Natural killer cell treated with Interleukin-12 subunit alpha and Interleukin-12 subunit beta and Interleukin-15 and Interleukin-18, amount 100 ng/mL, for 72 hours (primary cell): ENCODE measurements around the gene EMC10. TPM values are rescaled to one million over a fixed set of nuclear protein-coding genes. Genes with fewer than 3 reads are reported as not detected.

Source experiments
- ATAC-seq, 2 donors: fragments of 150-1000 bp; cut with Tn5 transposase in 1 of 2; sonication (Bioruptor Pico), chemical (Tn5 transposase) in 1 of 2; 2 replicates each; pipeline ENCODE4 v1.10.0; 2021
- DNase-seq: peaks from one replicate; pipeline ENCODE4 v3.0.0; 2022; ENCODE audit warnings: low spot score
- H3K27ac Mint-ChIP-seq, 2 donors: 1 replicate in 1 of 2; 2 replicates in 1 of 2; pipeline ENCODE4 v1.8.0; 2022; ENCODE audit warnings: mixed read lengths in 2 of 2, mild to moderate bottlenecking in 1 of 2, moderate library complexity in 1 of 2
- H3K27me3 Mint-ChIP-seq, 2 donors: 1 replicate in 1 of 2; 2 replicates in 1 of 2; pipeline ENCODE4 v1.8.0; 2022; ENCODE audit warnings: mixed read lengths in 2 of 2
- H3K36me3 Mint-ChIP-seq: one replicate; pipeline ENCODE4 v1.8.0; 2022; ENCODE audit warnings: mixed read lengths
- H3K4me1 Mint-ChIP-seq, 2 donors: 1 replicate in 1 of 2; 2 replicates in 1 of 2; pipeline ENCODE4 v1.8.0; 2022; ENCODE audit warnings: low read depth in 2 of 2, mixed read lengths in 2 of 2, mild to moderate bottlenecking in 1 of 2
- H3K4me3 Mint-ChIP-seq: one replicate; pipeline ENCODE4 v1.8.0; 2022; ENCODE audit warnings: mixed read lengths
- H3K9me3 Mint-ChIP-seq: 2 replicates; pipeline ENCODE4 v1.8.0; 2022; ENCODE audit warnings: mixed read lengths
- total RNA-seq, 2 donors: library from RNA; stranded (reverse); gene quantifications; one replicate each; pipeline ENCODE4 v1.2.3, GENCODE V29; 2022

EMC10 gene
- total RNA-seq, 2 donors from 2014 or later, result 84.1 to 106 TPM

DNA sequence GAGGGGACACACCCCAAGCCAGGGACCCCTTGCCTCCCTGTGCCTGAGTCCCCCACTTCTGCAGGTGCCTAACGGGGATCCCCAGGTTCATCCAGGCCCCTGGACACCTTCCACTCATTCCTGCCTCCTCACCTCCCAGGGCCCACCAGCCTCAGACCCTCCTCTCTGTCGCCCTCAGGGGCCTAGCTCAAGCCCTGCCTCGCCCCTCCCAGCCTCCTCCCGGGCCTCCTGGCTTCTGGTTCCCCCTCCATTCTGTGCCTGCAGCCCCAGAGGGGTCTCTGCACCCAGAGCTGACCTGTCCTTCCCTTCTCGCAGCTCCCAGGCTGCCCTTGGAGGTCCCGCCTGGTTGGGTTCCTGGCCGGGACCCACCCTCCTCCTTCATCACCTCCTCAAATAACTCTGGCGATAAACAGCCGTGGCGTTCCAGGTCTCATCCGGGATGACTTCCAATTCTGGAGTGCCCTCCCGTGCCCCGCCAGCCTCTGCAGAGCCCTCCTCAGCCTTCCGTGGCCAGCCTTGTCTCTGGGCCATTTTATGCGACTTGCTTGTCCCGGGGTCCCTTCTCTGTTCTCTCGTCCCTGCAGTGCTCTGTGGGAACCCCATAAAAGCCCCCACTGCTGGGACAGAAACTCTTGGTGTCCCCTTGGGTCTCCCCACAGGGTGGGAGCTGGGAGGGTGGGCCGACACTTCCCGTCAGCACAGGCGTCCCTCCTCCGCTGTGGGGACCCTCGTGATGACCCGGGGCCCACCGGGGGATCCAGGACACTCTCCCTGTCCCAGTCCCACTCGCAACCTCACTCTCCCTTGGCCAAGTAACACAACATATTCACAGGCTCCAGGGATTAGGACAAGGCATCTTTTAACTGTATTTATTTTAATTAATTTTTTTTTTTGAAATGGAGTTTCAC is 25.5 kb downstream of the EMC10 start:
- Mint-ChIP-seq H3K27me3 (no peaks in the 10 kb centered on the region), H3K27ac (no peak overlapping the region)

DNA sequence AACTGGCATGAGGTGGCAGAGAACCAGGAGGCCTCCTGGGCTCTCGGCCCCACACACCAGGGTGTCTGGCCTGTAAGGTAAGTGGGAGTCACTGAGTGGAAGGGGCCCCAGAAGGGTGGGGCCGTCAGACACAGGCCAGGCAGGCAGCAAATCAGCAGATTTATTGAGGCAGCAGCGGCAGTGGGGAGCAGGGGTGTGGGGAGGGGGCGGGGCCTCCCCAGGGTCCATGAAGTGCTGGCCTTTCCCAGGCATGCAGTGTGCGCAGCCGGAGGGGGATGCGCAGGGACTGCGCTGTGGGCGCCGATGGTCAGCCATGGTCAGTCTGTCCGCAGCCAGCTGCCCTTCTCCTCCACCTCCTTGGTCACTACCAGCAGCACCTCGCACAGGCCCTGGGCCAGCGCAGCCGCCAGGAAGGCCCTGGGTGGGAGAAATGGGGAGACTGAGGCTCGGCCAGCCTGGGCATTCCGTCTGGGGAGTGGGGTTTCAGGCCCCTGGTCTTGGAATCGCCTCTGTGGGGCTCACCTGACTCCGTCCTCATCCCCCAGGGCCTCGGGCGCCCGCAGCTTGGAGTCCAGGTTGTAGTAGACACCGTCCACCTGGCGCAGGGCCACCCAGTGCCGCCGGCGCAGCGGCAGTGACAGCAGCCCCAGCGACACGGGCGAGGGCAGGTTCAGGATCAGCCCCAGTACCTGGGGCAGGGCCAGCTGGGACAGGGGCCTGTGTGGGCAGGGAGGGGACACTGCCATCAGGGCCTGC is 29.7 kb downstream of the EMC10 start:
- Mint-ChIP-seq H3K4me3 (no peak overlapping the region), H3K27ac (no peak overlapping the region), H3K36me3 (no peaks in the 10 kb centered on the region), H3K9me3 (no peaks in the 10 kb centered on the region), H3K27me3 (no peaks in the 10 kb centered on the region), H3K4me1 (peaks cover 14 to 18% of the 10 kb centered on the region in 2 donors)
- DNase-seq (no peak), ATAC-seq (no peak)

More for the DNA sequence above, 25.5 kb downstream of the EMC10 start:
- Mint-ChIP-seq H3K4me3 (no peak overlapping the region), H3K9me3 (no peaks in the 10 kb centered on the region), H3K4me1 (no peaks in the 10 kb centered on the region), H3K36me3 (no peaks in the 10 kb centered on the region)
- DNase-seq, result no peak
- ATAC-seq, result peak in 1 of 2 donors; percentile 3

GRCh38 chr19:50506700-50507099 is 30.4 kb downstream of the EMC10 start:
- H3K36me3 Mint-ChIP-seq, result no peaks in the 10 kb centered on the region
- H3K27me3 Mint-ChIP-seq, result no peaks in the 10 kb centered on the region
- no peak overlapping the region for H3K4me3 Mint-ChIP-seq
- DNase-seq (no peak), ATAC-seq (no peak)
- no peaks in the 10 kb centered on the region for H3K9me3 Mint-ChIP-seq
- no peak overlapping the region for H3K27ac Mint-ChIP-seq
- peaks cover 20 to 24% of the 10 kb centered on the region in 2 donors for H3K4me1 Mint-ChIP-seq

DNA sequence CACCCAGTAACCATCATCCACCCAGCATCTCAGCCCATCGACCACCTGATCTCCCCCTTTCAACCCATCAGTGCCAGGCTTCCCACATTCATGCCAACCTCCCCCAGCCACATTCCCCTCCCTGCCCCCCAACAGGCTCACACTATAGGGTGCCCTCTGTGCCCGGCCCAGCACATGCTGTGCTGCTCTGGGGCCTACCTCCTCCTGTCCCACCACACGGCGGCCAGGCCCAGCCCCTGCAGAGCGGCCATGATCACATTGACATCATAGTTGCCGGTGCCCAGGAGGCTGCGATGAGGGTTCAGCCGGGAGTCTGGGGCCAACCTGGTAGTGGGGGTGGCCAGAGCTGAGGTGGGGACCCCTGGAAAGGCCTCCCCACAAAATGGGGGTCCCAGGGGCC is 31.1 kb downstream of the EMC10 start:
- DNase-seq (no peak), ATAC-seq (no peak)
- H3K27ac Mint-ChIP-seq, result no peak overlapping the region
- H3K36me3 Mint-ChIP-seq, result no peaks in the 10 kb centered on the region
- H3K4me1 Mint-ChIP-seq, result peaks cover 22 to 26% of the 10 kb centered on the region in 2 donors
- no peaks in the 10 kb centered on the region for H3K27me3 Mint-ChIP-seq
- H3K4me3 Mint-ChIP-seq, result no peak overlapping the region
- H3K9me3 Mint-ChIP-seq, result no peaks in the 10 kb centered on the region

- H3K36me3 Mint-ChIP-seq, result no peaks in the 10 kb centered on the region
- H3K27ac Mint-ChIP-seq, result peak overlapping the region; percentile 25 to 37
- H3K9me3 Mint-ChIP-seq, result no peaks in the 10 kb centered on the region
Measured at GRCh38 chr19:50508843-50509190, 32.5 kb downstream of the EMC10 start.

GRCh38 chr19:50509366-50509765 is 33.1 kb downstream of the EMC10 start:
- H3K27ac Mint-ChIP-seq, result peak overlapping the region in 1 of 2 donors; percentile 37
- ATAC-seq, result no peak
- H3K36me3 Mint-ChIP-seq, result no peaks in the 10 kb centered on the region

More at GRCh38 chr19:50508843-50509190, 32.5 kb downstream of the EMC10 start:
- no peaks in the 10 kb centered on the region for H3K27me3 Mint-ChIP-seq
- ATAC-seq (no peak), DNase-seq (no peak)
- H3K4me3 Mint-ChIP-seq, result peak overlapping the region; percentile 65
- H3K4me1 Mint-ChIP-seq, result peaks cover 22 to 26% of the 10 kb centered on the region in 2 donors

DNA sequence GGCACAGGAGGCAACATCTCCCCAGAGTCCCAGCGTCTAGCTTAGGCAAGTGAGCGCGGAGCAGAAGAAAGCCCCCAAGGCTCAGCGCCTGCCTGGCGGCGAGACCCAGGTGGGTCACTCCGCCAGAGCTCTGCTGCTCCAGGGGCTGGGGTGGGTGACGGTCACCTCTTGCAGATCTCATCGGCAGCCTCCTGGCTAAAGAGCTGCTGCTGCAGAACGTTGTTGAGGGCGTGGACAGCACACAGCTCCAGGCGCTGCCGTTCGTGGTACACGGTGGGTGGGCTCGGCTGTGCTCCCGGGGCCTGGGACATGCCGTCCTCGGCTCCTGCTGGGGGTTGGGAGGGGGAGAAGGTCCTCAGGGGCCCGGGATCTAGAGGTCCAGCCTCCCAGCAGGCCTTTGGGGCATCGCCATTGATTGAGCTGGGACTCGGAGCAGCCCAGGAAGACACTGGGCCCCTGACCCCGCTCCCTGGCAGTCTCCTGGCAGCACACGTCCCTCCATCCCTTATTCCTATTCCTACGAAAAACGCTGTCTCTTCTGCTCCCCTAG is 33.9 kb downstream of the EMC10 start:
- H3K4me1 Mint-ChIP-seq, result peaks cover 22 to 26% of the 10 kb centered on the region in 2 donors

More at GRCh38 chr19:50509366-50509765, 33.1 kb downstream of the EMC10 start:
- peak overlapping the region; percentile 65 for H3K4me3 Mint-ChIP-seq
- peaks cover 22 to 26% of the 10 kb centered on the region in 2 donors for H3K4me1 Mint-ChIP-seq
- no peaks in the 10 kb centered on the region for H3K27me3 Mint-ChIP-seq
- no peaks in the 10 kb centered on the region for H3K9me3 Mint-ChIP-seq
- no peak for DNase-seq

GRCh38 chr19:50510700-50511068 is 34.4 kb downstream of the EMC10 start:
- H3K27me3 Mint-ChIP-seq, result no peaks in the 10 kb centered on the region
- DNase-seq (no peak), ATAC-seq (no peak)
- H3K36me3 Mint-ChIP-seq, result no peaks in the 10 kb centered on the region
- H3K4me3 Mint-ChIP-seq, result peak overlapping the region; percentile 94
- H3K4me1 Mint-ChIP-seq, result peaks cover 22 to 26% of the 10 kb centered on the region in 2 donors
- no peaks in the 10 kb centered on the region for H3K9me3 Mint-ChIP-seq
- H3K27ac Mint-ChIP-seq, result peak overlapping the region; percentile 60 to 88

More for the DNA sequence above, 33.9 kb downstream of the EMC10 start:
- Mint-ChIP-seq H3K36me3 (no peaks in the 10 kb centered on the region), H3K27me3 (no peaks in the 10 kb centered on the region), H3K27ac (peak overlapping the region; percentile 60 to 88), H3K4me3 (peak overlapping the region; percentile 94), H3K9me3 (no peaks in the 10 kb centered on the region)
- no peak for DNase-seq
- ATAC-seq, result no peak

- no peaks in the 10 kb centered on the region for H3K36me3 Mint-ChIP-seq
- no peaks in the 10 kb centered on the region for H3K27me3 Mint-ChIP-seq
- no peaks in the 10 kb centered on the region for H3K9me3 Mint-ChIP-seq
Measured at GRCh38 chr19:50511069-50511822, 34.9 kb downstream of the EMC10 start, which contains the start of gene JOSD2. Gene JOSD2 (minus strand): TSS chr19:50511191. CDS start chr19:50510431, 760 bp downstream.

GRCh38 chr19:50512112-50512998 is 36.0 kb downstream of the EMC10 start:
- Mint-ChIP-seq H3K9me3 (no peaks in the 10 kb centered on the region), H3K4me3 (peak overlapping the region; percentile 94), H3K27ac (peak overlapping the region; percentile 60 to 88), H3K36me3 (no peaks in the 10 kb centered on the region), H3K4me1 (peaks cover 19 to 26% of the 10 kb centered on the region in 2 donors), H3K27me3 (no peaks in the 10 kb centered on the region)
- ATAC-seq (no peak), DNase-seq (no peak)

More at GRCh38 chr19:50511069-50511822, 34.9 kb downstream of the EMC10 start, which contains the start of gene JOSD2:
- Mint-ChIP-seq H3K4me1 (peaks cover 22 to 26% of the 10 kb centered on the region in 2 donors), H3K4me3 (peak within 1 kb of the TSS; percentile 94), H3K27ac (peak within 1 kb of the TSS; percentile 60 to 88)
- peak; percentile 97 for ATAC-seq
- DNase-seq, result peak; percentile 99

DNA sequence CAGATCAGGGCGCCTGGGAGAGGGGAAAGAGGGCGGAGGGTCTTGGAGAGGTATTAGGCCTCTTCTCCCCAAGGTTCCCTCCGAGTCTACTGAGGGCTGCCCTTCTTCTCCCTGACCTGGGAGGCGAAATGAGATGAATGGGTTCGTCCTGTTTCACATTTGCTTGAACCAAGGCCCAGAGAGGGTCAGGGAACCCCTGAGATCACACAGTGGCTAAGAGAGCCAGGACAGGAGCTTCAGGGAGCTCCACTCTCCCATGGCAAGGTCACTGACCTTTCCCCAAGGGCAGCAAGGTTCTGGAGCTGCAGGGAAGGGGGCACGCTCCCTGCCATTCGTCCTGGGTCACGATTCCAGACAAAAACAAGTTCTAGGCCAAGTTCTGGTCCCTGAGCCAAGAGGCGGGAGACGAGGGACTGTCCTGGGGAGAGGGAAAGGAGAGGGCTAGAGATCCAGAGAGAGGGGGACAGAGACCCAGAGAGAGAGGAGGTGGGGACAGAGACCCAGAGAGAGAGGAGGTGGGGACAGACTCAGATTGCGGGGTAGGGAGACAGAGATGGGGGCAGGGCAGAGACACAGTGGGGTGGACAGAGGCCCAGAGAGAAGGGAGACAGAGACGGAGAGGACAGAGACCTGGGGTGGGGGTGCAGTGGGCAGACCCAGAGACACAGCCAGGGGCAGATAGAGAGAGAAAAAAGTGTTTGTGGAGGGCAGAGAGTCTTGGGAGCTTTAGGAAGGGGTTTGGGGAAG is 36.9 kb downstream of the EMC10 start:
- DNase-seq, result no peak
- Mint-ChIP-seq H3K27me3 (no peaks in the 10 kb centered on the region), H3K4me1 (peaks cover 19 to 23% of the 10 kb centered on the region in 2 donors), H3K9me3 (no peaks in the 10 kb centered on the region), H3K27ac (peak overlapping the region in 1 of 2 donors; percentile 31), H3K36me3 (no peaks in the 10 kb centered on the region), H3K4me3 (no peak overlapping the region)
- no peak for ATAC-seq
